ENCODE measurements around the gene PPM1H.
"Not testable (repeated sequence)": the region's sequence is repeated elsewhere in the genome, so short reads cannot be mapped to it uniquely, and the experiment has no call there.

Gene PPM1H

DNA sequence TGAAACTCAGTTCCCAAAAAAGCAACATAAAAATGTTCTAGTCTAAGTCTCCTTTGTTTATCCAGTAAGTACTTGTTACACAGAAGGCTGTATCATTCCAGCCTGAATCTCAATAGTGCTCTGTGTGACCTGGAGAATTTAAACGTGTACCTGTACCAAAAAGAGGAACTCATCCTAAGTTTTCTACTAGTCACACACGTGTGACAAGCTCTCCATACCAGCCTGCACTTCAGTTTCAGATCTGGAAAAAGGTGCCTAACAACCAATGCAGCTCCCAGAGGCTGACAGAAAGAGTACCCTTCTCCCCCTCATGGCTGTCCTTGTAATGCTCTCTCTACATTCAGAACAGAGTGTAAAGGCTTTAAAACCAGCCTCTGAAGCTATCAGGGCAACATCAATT lies 27.4 kb downstream of the PPM1H start:
- no peak for DNase-seq

DNA sequence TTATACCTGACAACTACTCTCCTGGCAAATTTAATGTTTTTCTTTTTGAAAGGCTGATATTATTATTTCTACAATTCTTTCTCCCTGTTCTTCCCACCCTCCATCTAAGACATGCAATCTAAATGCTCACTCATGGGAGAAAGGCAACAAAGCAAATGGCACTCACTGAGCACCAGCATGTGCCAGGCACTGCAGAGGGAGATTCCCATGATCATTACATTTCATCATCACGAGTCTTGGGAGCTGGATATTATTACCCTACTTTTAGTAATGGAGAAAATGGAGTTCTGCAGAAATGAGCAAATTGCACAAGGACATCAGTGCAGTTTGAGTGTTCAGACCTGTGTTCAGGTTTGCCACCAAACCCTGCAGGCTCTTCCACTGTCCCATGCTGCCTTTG lies 27.9 kb downstream of the PPM1H start:
- DNase-seq, result no peak

DNA sequence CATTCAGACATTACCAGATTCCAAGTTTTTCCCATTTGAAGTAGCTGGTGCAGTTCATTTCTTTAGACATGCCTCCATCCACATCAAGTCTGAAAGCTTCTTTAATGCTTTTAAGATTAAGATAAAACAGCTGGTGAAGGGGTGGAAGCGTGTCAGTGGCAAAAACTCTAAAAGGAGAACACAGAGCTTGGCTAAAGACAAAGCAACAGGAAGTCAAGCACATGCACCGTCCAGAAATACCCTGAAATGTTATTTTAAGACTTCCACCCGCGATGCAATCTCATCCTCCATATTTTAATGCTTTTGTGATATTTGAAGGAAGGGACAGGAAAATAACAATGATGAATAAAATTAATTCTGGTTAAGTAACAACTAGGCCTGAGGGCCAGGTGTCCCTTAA lies 31.8 kb downstream of the PPM1H start:
- peak in 1 of 2 donors; percentile 10 for DNase-seq

DNA sequence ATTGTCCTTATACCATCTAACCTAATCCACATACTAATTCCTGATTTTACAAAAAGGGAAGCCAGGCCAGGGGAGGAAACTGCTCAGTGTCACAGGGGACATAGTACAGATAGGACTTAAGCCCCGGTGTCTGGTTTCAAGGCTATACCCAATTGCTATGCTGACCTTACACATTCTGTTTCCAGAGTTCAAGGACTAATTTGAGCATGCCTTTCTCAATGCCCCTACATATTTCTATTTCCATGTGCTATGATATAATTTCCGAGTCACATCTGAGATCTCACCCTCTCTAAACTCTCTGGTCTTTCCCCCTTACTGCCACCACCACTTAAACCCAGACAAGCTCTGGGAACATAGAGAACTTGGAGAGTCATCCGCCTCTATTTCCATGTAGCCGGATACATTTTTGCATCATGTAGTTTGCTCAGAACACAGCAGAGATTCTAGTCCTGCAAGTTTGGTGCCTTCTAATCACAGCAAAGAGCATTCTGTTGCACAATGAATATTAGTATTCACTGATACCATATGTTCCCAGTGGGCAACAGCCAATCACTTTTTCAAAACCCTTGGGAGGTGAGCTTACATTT lies 34.2 kb downstream of the PPM1H start:
- DNase-seq, result no peak

DNA sequence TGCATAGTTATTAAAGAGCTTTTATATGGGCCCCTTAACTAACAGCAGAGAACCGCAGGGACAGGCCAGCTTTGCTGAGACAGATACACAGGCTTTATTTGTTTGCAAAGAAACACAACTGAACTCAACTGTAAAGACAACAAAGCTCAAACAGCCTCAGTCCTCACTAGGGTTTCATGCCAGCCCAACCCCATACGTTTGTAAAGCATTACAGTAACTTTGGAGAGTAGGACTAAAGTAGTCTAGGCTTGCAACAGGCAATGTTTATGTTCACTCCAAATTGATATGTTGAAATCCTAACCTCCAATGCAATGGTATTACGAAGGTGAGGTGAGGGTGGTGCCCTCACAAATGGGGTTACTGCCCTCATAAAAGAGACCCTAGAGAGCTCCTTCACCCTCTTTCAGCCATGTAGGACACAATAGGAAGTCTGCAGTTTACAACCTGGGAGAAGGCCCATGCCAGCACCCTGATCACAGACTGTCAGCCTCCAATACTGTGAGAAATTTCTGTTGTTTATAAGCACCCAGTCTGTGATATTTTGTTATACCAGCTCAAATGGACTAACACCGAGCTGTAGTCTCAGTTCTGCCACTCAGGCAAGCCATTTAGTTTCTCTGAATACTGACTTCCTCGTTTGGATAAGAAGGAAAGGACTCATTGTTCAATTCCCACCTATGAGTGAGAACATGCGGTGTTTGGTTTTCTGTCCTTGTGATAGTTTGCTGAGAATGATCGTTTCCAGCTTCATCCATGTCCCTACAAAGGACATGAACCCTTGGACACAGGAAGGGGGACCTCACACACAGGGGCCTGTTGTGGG lies 35.2 kb downstream of the PPM1H start:
- no peak for DNase-seq

DNA sequence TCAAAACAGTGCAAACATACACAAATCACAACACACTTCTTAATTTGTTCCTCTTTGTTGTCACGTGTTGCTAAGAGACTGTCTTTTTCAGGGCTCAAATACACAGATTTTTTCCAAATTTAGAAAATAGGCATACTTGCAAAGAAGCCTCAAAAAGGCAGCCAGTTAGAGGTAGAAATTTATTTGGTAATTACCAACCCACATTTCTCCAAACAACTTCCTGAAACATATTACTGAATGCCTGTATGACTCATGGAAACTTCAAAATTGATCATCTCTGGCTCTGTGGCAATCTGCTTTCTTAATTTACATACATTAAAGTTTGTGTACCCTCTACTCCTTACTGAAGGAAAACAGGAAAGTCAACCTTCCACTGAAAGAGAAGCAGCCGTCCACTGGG lies 36.4 kb downstream of the PPM1H start:
- DNase-seq, result no peak

DNA sequence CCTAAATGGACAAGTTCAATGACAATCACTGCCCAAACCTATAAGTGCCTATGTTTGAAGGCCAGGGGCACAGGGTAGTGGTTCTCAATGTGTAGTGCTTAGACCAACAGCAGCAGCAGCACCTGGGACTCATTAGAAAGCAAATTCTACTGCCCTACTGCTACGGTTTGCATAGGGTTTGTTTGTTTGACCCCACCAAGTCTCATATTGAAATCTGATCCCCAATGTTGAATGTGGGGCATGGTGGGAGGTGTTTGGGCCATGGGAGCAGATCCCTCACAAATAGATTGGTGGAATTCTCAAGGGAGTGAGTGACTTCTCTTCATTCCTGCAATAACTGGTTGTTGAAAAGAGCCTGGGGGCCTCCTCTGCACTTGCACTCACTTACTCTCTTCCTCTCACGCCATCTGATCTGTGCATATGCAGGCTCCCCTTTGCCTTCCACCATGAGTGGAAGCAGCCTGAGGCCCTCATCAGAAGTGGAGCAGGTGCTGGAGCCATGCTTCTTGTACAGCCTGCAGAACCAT lies 39.5 kb downstream of the PPM1H start:
- no peak for DNase-seq

DNA sequence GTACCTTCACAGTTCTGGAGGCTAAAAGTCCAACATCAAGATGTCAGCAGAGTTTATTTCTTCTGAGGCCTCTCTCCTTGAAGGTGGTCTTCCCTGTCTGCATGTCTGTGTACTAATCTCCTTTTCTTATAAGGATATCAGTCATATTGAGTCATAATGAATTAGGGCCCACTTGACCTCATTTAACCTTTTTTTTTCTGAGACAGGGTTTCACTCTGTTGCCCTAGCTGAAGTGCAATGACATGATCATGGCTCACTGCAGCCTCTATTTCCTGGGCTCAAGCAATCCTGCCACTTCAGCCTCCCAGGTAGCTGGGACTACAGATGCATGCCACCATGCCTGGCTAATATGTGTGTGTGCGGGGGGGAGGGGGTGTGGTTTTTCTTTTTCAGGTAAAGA lies 41.7 kb downstream of the PPM1H start:
- DNase-seq, result no peak

DNA sequence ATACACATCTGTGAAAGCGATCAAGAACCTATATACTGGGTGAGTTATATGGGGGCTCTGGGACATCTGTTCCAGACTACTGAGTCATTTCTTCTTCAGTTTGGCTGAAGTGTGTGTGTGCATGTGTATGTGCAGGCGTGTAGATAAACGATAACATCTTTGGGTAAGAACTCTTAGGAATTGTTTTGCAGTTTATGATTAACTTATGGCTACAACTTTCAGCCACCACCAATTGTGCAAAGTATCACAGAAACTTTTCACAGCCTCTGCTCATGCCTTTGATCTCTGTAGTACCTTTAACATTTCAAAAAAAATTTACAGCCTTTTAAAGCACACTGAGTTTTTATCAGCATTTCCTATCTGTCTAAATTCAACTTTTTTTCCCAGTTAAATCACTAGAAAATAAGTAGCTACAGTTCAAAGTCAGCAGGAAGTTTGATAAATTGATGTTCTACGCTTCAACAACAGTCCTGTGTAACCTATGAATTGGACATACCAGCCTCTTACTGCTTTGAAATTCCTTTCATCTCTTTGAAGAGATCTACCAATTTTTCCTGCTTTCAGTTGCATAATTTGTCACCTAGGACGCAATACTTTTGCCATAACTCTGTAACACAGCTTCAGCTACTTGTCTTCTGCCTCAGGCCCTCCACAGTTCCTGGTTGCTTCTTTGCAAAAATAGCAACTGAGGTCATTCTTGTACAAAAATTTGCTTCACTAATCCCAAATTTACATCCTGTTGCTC lies 43.0 kb downstream of the PPM1H start:
- no peak for DNase-seq

DNA sequence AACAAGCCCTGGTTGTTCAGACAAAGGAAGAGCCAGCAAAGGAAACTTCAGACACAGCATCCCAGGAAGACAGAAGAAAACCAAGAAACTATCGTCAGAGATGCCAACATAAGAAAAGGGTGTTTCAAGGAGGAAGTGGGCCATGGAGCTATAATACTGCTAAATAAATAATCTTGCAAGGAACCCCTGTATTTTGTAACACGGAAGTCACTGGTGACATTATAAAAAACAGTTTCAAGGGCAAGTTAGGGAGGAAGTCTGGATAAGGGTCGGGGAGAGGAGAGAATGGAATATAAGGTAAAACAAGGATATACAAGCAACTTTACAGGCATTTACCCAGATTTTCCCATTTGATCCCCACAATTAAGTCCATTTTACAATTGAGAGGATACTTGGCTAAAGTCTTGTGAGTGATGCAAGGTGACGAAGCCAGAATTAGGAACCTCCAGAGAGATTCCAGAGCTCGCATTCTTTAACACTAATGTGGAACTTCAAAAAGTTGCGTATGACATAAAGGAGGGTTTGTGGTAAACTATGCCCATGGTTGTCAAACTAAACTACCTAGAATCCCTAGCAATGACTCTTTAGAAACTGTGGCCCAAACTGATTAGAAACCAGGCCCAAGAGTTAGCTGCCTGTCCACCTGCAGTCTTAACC lies 46.4 kb downstream of the PPM1H start:
- no peak for DNase-seq

DNA sequence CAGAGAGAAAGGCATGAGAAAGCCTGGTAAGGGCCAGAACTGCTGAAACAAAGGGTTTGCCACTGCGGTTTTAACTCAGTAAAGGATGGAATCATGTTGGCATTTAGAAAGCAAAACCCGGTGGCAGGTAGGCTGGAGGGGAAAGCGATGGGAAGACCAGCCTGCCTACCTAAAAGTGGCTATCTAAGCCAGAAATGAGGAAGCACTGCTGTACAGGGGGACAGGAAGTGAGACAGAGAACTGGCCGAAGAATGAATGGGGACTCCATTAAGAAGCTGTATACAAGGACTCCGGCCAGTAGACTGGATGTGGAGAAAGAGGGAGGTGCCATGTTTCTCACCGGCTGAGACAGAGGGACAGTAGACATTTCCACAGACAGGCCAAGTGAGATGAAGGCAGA lies 48.2 kb downstream of the PPM1H start:
- DNase-seq, result no peak

DNA sequence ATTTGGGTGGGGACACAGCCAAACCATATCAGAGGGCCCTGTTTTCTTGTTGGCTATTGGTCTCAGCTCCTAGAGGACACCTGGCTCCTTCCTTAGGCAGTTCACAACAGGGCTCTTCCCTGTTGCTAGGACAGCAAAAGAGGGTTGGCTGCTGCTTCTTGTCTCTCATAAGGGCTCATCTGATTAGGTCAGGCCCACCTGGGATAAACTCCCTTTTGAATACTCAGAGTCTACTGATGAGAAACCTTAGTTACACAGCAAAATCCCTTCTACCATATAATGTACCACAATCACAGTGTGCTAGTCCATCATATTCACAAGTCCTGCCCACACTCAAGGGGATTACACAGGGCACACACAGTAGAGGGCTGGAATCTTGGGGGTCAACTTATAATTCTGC lies 49.7 kb downstream of the PPM1H start:
- no peak for DNase-seq

DNA sequence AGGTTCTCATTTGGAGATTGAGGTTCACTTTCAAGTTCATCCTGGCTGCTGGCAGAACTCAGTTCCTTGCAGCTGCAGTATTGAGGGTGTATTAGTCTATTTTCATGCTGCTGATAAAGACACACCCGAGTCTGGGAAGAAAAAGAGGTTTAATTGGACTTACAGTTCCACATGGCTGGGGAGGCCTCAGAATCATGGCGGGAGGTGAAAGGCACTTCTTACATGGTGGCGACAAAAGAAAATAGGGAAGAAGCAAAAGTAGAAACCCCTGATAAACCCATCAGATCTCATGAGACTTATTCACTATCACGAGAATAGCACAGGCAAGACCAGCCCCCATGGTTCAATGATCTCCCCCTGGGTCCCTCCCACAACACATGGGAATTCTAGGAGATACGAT lies 50.1 kb downstream of the PPM1H start:
- DNase-seq, result not testable (repeated sequence)

DNA sequence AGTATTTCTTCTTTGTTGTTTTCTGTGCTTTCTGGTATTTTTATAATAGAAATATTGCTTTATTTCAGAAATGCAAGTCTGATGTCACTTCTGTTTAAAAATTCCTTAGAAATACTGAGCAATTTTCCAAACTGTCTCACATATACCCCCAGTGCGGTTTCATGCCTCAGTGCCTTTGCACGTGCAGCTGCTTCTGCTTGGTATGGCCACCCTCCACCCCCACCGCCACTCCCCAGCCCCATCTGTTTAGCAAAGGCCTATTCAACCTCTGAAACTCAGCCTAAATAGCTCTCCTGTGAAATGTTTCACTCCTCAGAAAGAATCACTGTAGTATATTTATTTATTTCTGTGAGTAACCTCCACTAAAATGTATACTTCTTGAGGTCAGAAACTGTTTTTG lies 52.3 kb downstream of the PPM1H start:
- no peak for DNase-seq

DNA sequence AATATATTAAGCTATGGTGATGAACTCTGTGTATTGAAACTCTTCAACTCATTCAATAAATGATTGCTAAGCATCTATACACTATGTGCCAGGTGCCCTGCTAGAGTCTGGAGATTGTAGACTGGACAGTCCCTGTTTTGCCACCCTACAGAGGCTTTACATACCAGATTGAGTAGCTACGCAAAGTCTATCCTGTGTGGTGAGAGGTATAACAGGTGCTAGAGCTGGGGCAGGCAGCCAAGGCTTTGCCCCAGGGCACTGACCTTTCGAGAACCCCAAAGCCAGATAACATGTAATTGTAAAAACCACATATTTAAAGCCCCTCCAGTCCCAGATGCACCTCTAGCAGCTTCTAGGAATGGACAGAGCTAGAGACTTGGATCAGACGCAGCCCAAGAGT lies 52.8 kb downstream of the PPM1H start:
- no peak for DNase-seq

DNA sequence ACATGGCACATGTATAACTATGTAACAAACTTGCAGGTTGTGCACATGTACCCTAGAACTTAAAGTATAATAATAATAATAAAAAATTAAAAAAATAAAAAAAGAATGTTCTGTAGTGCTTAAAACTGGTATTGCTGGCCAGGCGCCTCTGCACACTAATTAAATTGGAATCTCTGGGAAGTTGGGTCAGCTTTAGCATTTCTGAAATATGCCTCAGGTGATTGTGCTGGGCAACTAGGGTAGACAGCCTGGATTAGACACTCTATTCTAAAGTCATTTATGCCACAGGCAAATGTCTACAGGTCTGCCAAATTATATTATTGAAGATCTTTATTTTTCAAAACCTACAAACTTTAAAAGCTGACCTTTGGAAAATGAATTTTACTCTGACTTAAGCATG lies 55.3 kb downstream of the PPM1H start:
- DNase-seq, result no peak

DNA sequence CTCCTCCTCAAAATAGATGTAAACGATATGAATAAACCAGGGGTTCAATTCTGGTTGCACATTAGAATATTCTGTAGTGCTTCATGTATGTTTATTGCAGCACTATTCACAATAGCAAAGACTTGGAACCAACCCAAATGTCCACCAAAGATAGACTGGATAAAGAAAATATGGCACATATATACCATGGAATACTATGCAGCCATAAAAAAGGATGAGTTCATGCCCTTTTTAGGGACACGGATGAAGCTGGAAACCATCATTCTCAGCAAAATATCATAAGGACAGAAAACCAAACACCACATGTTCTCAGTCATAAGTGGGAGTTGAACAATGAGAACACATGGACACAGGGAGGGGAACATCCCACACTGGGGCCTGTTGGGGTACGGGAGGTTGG lies 55.7 kb downstream of the PPM1H start:
- not testable (repeated sequence) for DNase-seq

DNA sequence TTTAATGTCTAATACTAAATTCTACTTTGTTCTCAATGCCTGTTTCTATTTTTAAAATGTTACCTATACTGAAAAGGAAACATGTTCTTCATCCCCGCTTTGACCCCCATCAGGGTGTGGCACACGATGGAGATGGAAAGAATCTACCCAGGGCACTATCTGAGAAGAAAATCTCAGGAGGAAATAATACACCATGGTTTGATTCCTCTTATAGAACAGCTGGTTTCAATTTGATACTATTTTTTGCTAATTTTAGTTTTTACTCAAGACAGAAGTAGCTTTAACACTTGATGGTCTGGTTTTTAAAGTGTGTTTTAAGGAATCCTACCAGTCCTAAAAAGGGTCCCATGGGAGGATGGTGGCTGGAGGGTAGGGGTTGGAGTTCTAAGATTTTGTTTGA lies 56.7 kb downstream of the PPM1H start:
- DNase-seq, result no peak

DNA sequence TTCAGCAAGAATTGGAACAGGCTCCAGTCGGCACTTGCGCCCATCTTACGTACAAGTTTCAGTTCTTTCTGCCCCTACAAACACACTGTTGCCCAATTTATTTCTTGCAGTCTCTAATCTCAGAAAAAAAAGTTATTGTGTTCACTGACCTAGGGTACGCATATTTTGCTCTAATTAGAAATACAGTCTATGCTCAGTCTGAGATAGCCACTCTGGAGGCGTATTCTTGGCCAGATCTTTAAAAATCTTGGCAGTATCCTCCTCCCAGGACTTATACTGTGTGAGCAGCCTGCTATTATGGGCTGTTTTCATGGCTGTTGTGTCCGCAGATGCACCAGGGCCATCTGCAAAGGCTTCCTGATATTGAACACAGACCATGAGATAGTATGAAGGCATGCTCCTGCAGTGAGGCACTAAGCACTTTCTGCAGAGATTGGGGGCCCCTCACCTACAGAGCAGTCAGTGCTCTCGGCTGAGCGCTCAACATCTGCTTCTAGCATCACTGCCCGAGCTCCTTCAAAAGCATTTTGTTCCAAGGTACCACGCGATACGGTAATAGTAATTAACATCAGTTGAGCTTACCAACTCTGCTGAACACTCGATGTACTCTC lies 57.9 kb downstream of the PPM1H start:
- no peak for DNase-seq

DNA sequence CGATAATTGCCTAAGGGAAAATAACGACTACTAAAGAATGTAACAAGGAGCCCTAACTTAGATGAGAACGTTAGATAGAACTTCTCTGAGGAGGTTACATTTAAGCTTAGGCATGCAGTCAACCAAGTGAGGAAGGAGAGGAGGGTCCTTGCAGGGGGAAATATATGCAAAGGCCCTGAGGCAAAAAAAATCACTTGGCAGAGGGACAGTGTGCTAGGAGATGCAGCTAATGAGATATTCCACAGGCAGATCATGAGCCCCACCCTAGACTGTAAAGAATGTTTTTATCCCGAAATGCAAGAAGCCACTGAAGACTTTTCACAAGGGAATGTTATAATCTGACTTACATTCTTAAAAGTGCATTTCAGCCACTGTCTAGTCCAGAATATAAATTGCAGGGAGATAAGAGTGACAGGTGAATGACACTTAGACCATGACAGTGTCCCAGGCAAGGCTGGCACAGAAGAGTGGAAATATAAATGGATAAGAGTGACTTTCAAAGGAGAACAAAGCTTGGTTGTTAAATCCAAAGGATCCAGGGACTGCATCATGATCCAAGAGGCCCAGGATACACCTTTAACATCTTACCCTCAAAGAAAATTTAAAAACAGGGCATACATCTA lies 61.0 kb downstream of the PPM1H start:
- no peak for DNase-seq

DNA sequence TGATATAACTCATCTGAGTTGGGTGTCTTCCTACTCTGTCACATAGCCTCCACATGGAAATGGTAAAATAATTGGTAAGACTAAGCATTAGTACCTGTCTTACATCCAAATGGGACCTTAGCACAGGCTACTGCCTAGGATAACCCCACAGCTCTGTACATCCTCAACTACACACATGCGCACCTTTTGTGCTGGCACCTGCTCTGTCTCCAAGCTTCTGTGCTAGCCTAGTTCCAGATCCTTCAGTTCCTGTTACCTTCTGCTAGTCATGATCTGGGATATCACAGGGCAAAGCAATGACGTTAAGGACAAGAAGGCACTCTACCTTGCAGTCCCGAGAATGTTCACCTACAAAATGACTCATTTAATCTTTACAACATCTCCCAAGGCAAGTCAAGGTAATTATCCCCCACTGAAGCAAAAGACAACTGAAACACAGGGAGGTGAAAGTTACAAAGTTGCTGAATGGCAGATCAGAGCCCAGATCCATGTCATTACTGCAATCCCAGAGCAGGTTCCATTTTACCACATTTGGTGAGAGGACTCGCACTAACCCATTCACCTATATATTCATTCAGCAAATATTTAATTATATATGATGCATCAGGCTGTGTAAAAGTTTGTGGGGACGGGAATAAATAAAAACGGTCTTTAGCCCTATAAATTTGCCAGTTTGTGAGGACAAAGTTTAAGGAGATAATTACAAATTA lies 61.7 kb downstream of the PPM1H start:
- no peak for DNase-seq

DNA sequence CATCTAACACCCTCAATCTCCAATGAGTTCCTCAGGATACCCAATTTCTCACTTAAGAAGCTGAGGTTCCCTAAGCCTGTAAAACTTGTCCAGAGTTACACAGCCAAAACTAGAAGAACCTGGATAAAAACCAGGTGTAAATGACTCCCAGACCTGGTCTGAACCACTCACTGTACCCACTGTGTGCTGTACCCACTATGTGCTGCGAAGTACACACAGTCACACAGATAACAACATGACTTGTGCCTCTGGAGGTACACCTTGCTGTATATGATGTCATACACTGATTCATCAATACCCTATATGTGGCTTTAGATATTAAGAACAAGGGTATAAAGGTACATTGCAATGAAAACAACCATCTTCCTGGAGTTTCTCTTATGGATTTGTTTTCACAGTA lies 66.1 kb downstream of the PPM1H start:
- DNase-seq, result no peak
